Measurements from ENCODE around the gene NFIX.

The NFIX gene

DNA sequence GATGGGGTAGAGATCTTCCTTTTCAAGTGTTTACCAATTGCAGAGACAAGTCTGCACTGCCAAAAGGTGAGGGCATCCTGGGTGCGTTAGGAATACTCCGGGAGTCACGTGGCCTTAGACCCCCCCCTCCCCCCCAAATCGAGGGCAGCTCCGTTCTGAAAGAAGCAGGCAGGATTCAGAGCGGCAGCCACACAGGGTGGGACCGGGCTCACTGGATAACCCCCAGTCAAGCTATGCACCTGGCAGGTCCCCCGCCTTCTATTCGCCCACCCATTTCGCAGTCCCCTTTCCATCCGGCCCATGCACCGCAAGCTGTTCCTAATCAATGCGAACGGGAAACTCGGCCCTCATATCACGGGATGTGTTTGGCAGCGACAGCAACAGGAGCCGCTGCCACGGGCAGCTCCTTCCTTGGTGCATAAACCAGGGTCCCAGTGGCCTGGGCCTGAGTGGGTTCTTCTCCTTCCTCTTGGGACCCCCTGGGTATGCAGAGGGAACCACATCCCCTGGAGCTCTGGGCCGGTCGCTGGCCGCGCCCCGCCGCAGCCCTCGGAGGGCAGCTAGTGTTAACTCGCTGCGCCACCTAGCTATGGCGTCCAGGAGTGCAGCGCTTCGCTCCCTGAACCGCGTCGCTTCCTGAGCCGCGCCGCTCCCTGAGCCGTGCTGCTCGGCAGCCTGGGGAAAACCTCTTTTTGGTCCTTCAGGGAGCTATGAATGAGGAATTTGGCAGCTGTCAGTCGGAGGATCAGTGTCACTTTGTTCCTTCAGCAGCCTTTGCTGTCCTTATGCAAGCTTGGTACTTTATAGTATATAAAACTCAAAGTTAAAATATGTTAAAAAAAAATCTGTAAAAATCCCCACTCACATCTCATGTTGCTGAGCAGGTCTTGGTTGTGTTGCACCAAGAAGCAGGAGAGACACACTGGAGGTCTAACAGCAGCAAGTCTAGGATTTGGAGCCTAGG, 66.0 kb downstream of the NFIX start:
- in situ Hi-C loops (cut with MboI; ENCODE audit: low sequenced_read_pairs, unreplicated experiment), result no loop called here

DNA sequence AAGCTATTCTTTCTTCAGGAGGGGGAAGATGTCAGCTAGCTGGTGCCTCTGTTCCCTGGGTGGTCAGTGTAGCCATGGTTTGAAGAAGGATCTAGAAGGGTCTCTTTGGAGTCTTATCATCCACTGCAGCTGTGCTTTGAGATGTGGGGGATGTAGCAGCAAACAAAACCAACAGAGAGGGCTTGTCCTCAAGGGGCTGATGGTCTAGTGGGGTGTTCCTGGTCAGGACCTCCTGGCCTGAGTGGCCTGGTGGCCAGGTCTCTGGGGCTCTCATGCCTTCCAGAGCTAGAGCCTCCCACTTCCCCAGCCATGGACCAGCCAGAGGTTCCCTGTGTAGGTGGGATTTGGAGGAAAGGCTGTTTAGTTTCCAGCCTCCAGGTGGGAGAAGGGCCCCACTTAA, 67.0 kb downstream of the NFIX start:
- DNase-seq (ENCODE audit: low spot score), result no peak
- TF ChIP-seq, protein P1, sequence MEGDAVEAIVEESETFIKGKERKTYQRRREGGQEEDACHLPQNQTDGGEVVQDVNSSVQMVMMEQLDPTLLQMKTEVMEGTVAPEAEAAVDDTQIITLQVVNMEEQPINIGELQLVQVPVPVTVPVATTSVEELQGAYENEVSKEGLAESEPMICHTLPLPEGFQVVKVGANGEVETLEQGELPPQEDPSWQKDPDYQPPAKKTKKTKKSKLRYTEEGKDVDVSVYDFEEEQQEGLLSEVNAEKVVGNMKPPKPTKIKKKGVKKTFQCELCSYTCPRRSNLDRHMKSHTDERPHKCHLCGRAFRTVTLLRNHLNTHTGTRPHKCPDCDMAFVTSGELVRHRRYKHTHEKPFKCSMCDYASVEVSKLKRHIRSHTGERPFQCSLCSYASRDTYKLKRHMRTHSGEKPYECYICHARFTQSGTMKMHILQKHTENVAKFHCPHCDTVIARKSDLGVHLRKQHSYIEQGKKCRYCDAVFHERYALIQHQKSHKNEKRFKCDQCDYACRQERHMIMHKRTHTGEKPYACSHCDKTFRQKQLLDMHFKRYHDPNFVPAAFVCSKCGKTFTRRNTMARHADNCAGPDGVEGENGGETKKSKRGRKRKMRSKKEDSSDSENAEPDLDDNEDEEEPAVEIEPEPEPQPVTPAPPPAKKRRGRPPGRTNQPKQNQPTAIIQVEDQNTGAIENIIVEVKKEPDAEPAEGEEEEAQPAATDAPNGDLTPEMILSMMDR (IDR thresholded peaks at IDR 0.05; ENCODE audit: borderline replicate concordance, control extremely low read depth, extremely low read depth, insufficient read depth, missing control alignments), result no peak
- in situ Hi-C loops (cut with MboI; ENCODE audit: low sequenced_read_pairs, unreplicated experiment), result no loop called here

More for the DNA sequence above, 66.0 kb downstream of the NFIX start:
- TF ChIP-seq, protein P1 (IDR thresholded peaks at IDR 0.05; ENCODE audit: borderline replicate concordance, control extremely low read depth, extremely low read depth, insufficient read depth, missing control alignments), result peak; percentile 98
- DNase-seq (ENCODE audit: low spot score), result peak; percentile 94

DNA sequence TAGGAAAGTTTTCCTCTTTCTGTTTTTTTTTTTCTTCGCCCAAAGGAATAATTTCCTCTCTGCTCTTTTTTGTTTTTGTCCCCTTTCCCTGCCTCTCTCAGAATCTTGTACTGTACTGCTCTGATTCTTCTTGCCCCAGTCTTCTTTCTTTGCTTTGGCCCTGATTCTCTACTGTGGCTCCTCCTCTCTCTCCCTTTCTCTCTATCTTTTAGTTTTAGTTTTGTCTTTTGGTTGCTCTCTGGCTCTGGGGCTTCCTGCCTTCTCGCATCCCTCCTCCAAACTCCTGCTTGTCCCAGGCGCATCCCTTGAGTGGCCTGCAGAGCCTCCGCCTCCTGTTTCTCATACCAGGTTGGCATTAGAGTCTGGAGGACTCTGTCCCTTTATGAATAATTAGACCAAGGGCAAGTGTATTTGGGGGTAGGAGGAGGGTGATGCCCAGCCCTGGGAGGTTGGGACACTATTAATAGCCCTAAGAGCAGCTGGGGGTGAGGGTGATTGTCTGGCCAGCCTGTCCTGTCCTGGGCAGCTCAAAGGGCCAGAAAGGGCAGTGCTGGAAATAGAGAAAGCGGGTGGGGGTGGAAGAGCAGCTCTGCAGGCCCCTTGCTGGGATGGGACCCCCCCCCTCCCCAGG, 68.3 kb downstream of the NFIX start:
- in situ Hi-C loops (cut with MboI; ENCODE audit: low sequenced_read_pairs, unreplicated experiment), result no loop called here
- TF ChIP-seq, protein P1 (IDR thresholded peaks at IDR 0.05; ENCODE audit: borderline replicate concordance, control extremely low read depth, extremely low read depth, insufficient read depth, missing control alignments), result no peak
- DNase-seq (ENCODE audit: low spot score), result no peak

DNA sequence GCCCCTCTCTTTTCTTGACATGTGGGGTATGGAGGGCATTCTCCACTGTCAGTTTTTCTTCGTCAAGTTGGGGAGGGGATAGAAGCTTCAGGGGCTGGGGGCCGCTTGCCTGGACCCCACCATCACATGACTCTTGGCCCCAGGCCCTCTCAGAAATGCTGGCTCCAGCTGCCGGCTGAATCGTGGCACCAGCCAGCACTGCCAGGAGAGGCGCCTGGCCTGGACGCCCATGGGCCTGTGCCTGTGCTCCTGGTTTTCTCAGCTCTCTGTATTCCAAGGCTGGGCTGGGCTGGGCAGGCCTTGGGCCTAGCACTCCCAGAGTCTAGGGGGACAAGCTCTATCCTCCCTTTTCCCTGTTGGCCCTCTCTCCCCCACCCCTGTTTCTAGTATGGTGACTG, 68.8 kb downstream of the NFIX start:
- in situ Hi-C loops (cut with MboI; ENCODE audit: low sequenced_read_pairs, unreplicated experiment), result no loop called here
- TF ChIP-seq, protein P1 (IDR thresholded peaks at IDR 0.05; ENCODE audit: borderline replicate concordance, control extremely low read depth, extremely low read depth, insufficient read depth, missing control alignments), result no peak
- DNase-seq (ENCODE audit: low spot score), result no peak

DNA sequence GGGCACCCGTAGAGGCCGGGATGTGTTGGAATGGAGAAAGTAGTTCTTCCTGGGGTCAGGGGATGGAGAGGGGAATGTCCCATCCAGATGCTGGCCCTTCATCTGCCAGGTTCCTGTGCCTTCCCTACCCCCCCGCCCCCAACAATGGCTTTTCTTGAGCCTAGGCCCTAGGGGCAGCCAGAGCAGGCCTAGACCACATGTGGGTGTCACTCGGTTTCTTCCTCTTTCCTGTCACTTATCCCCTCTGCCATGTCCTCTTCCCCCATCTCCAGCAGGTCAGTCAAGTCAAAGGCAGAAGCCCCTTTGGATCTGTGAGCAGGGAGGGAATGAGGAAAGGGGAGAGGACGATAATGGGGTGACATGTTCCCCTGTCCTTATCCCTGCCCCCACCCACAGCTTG, 71.0 kb downstream of the NFIX start:
- no peak for DNase-seq (ENCODE audit: low spot score)
- in situ Hi-C loops (cut with MboI; ENCODE audit: low sequenced_read_pairs, unreplicated experiment), result no loop called here
- TF ChIP-seq, protein P1 (IDR thresholded peaks at IDR 0.05; ENCODE audit: borderline replicate concordance, control extremely low read depth, extremely low read depth, insufficient read depth, missing control alignments), result no peak

DNA sequence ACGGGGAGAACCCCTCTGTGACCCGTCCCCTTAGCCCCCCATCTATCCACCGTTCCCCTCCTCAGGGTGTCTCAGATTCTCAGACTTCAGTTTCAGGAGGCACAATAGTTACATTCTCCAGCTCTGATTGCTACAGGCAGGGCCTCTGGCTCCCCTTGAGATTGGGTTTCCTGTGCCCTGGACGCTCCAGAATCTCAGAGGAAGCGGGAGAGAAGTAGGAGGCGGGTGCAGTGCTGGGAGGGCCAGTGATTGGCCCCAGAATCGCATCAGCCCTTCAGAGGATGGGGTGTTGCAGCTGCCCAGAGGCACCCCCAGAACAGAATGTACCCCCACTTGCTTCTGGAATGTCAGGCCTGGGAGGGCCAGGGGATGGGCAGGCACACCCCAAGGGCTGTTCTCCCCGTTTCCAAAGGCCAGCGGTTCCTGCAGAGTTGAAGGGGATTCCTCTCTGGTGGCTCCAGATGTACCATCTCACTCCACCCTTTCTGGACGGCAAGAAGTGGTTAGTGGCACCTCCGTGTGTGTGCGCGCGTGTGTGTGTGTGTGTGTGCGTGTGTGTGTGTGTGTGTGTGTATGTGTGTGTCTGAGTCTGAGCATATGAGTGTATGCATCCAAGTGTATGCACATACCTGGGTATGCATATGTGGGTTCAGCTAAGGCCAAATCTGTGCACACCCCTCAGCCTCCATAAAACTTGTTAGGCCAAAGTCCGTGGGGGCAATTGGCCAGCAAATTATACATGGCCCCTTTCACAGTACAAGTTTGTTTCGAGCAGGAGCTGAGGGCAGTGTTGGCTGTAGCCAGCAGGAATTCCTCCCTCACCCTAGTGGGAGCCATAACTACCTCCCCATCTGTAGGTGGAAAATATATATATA, 71.9 kb downstream of the NFIX start:
- TF ChIP-seq, protein P1 (IDR thresholded peaks at IDR 0.05; ENCODE audit: borderline replicate concordance, control extremely low read depth, extremely low read depth, insufficient read depth, missing control alignments), result no peak
- DNase-seq (ENCODE audit: low spot score), result no peak
- in situ Hi-C loops (cut with MboI; ENCODE audit: low sequenced_read_pairs, unreplicated experiment), result no loop called here
